Body of pancreas (tissue), 4 donors: Measurements from ENCODE around the gene FADS3.

Experiments
- CTCF ChIP-seq, 7 experiments: fragments of 450-650 bp in 4 of 7; fragments of 200-600 bp in 3 of 7; sonication (generic) in 3 of 7; IDR thresholded peaks; one replicate each; pipeline ENCODE4 v1.5.1; 2016 to 2019; ENCODE audit warnings: antibody characterized with exemption in 7 of 7
- POLR2A ChIP-seq, 3 donors: fragments of 450-650 bp; IDR thresholded peaks; one replicate each; pipeline ENCODE4 v1.6.1; 2016; ENCODE audit warnings: antibody characterized with exemption in 3 of 3, mild to moderate bottlenecking in 2 of 3

- TF ChIP-seq CTCF (IDR thresholded peaks at IDR 0.05) (no peak), POLR2A (IDR thresholded peaks at IDR 0.05) (no peak)
These were observed 64.3 kb downstream of the FADS3 start for GRCh38 chr11:61826930-61827570.
